Renal cortical epithelial cell (primary cell): ENCODE results near the gene IRS1. TPM values are rescaled to one million over a fixed set of nuclear protein-coding genes. Genes with fewer than 3 reads are reported as not detected.
A peak's percentile ranks its signal among the peaks of the same experiment; 100 is the strongest.

Source experiments
- DNase-seq: peaks from one replicate; pipeline ENCODE4 v3.0.0-alpha.2; 2011; ENCODE audit warnings: low read depth
- total RNA-seq: library from RNA; depleted of rRNA; stranded (reverse); fragments of >200 nt; gene quantifications from 2 replicates; pipeline ENCODE4 v1.2.3, GENCODE V29; 2014

Gene IRS1
- total RNA-seq, 1 donor from 2014 or later = 34.0 TPM

DNA sequence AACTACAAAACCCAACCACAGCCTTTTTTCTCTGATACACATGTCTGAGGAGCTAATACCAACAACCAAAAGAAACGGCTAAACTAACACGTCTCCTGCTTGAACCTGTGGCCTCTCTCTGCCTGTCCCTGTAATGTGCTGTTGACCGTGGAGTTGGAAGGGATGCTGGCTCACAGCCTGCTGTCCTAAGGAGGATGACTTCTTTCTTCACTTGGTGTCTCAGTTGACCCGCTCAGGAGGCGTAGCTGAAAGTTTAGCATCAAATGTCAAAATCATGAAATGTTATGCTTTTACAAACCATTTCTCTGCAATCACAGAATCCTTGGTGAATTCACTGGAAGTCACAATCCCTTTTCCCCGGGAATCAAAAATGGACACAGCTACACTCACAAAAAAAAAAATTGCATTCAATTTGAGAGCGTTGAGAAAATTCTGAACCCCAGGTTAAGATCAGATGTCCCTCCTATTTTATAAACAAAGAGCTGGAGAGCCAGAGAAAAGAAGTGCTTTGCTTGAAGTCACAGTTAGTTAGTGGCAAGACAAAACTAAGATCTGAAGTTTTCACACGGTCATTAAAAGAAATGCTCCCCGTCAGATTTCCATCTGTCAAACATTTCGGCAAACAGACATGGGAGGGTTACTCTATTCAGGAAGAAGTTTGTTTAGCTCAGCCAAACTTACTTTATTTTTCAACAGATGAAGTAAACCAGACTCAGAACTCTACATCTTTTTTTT, 74.3 kb downstream of the IRS1 start:
- DNase-seq = no peak

DNA sequence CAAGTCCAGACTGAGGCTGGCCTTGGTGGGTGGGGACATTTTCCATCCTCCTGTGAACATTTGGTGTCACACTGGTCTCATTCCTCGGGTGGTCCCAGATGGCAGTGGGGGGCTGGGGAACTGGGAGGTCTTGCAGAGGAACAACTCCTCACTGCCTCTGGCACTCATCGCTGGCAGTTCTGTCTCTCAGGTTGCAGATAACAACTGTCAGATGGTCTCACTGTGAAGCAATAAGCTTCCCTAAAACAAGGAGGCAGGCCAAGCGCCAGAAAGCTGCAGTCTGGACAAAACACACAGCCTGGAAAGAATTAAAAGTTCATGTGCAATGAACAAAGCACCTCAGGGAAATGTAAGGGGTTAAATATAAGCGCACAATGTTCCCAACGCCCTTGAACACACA, 78.1 kb downstream of the IRS1 start:
- DNase-seq = no peak

DNA sequence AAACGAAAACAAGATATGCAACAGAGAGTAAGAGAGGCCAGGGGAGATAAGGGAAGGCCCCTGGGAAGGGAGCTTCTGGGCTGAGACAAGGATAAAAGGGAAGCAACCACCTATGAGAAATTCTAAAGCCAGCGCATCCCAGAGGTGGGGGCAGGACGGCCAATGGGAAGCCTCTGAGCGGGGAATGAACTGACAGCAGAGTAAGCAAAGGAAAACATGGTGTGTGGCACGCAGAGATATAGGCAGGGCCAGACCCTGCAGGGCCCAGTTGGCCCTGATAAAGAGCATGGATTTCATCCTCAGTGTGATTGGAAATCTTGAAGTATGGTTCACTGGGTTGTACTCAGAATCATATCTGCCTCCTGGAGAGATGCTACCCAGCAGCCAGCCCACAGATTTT, 78.7 kb downstream of the IRS1 start:
- no peak for DNase-seq

- no peak for DNase-seq
Observed at GRCh38 chr2:226717719-226718118, 81.9 kb downstream of the IRS1 start.

- DNase-seq = no peak
Observed at GRCh38 chr2:226716126-226716525, 83.5 kb downstream of the IRS1 start.

DNA sequence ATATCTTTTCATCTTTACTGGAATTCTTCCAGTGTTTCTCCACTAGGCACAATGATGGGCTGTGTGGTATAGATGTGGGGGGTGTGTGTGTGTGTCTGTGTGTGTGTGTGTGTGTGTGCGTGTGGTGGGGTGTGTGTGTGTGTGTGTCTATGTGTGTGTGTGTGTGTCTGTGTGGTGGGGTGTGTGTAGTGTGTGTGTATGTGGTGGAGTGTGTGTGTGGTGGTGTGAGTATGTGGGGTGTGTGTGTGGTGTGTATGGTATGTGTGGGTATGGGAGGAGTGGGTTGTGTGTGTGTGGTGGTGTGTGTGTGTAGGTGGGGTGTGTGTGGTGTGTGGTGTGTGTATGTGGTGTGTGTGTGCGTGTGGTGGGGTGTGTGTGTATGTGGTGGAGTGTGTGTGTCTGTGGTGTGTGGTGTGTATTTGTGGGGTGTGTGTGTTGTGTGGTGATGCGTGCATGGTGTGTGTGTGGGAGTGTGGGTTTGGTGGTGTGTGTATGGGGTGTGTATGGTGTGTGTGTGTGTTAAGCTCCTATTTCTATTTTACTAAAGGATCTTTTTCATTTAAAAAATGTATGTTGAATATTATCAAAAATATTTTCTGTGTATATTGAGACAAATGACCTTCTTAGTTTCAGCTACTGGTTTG, 84.2 kb downstream of the IRS1 start:
- no peak for DNase-seq

DNA sequence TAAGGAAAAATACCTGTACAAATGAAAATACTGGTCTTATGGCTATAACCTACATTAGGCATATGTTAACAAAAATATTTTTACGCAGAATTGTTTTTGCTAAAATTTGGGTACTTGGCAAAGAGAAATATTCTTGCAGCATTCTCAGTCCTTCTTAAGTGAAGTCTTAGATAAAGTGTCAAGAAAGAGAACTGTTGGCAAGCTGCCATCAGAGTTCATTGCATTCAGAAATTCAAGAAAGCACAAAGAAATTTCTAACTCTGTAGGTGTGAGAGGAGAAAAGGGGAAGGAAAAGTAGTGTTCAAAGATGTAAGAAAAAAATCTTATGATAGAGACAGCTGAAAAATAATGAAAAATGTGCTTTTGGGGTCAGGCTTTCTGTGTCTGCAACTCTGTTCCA, 86.7 kb downstream of the IRS1 start:
- no peak for DNase-seq

DNA sequence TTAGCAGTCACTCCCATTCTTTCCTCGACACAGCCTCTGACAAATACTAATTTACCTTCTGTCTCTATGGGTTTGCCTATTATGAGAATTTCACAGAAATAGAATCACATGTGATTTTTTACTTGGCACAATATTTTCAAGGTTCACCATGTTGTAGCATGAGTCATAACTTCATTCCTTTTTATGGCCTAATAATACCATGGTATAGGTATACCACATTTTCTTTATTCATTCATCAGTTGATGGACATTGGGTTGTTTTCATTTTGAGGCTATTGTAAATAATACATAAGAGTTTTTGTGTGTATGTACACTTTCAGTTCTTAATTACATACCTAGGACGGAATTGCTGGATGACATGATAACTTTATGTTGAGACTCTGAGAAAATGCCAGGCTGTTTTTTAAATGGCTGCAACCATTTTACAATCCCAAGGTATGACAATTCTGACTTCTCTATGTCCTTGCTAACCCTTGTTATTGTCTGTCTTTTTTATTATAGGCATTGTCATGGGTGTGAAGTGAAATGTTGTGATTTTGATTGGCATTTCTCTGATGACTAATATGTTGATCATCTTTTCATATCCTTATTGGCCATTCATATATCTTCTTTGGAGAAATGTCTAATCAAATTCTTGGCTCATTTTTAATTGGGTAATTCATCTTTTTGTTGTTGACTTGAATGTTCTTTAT, 87.9 kb downstream of the IRS1 start:
- DNase-seq = no peak

DNA sequence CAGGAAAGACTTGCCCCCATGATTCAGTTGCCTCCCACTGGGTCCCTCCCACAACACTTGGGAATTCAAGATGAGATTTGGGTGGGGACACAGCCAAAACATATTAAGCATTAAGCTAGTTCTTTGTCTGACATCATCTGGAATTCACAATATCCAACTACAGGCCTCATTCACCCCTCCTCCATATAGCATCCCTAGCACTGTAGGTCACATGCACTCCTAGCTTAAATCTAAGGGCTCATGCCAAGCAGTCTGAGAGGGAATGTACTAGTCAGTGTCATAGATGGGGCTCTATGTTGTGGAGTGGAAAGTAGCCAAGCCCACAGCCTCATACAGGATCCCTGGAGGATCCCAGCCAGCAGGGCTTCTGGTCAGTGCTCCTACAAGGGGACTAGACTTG, 92.1 kb downstream of the IRS1 start:
- DNase-seq = no peak

GRCh38 chr2:226705965-226706364, 93.7 kb downstream of the IRS1 start:
- no peak for DNase-seq

DNA sequence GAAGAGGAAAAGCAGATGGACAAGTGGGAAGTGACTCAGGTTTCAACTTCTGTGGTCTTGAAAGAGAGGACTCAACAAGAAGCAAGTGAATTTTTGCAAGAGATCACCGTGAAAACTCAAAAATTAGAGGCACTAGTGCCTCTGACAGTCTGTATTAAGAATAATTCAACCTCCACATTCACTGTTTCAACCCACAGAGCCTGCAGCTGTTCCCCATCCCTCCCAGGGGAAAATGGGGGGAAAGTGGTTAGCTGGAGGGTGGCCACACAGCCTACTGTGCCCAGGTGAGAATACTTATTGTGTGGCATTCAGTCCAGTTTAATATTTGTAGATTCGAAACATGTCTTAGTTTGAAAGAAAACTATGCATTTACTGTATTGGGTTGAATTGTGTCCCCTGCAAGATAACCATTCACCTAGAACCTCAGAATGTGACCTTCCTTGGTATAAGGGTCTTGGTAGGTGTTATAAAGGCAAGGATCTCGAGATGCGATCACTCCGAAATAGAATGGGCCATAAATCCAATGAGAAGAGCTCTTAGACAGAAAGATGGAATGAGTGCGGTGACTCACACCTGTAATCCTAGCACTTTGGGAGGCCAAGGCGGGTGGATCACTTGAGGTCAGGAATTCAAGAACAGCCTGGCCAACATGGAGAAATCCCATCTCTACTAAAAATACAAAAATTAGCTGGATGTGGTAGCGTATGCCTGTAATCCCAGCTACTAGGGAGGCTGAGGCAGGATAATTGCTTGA, 94.3 kb downstream of the IRS1 start:
- no peak for DNase-seq

- DNase-seq = no peak
Observed at GRCh38 chr2:226703514-226703913, 96.1 kb downstream of the IRS1 start.

- DNase-seq = no peak
Observed at GRCh38 chr2:226702376-226702775, 97.2 kb downstream of the IRS1 start.

DNA sequence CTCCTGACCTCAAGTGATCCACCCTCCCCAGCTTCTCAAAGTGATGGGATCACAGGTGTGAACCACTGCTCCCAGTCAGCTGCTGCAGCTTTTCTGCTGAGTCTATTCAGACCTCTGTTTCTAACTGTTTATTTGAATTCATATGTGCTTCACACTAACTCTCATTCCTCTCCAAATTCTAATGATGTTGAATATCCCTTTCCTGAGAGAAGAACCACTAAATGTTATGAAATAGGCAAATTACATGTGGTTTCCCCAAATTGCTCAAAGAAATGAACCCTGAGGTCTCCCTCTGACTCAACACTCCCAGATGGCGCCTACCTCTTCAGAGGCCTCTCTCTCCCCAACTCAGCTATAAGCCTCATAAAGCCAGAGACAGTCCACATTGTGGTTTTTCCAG, 98.6 kb downstream of the IRS1 start:
- peak; percentile 83 for DNase-seq

DNA sequence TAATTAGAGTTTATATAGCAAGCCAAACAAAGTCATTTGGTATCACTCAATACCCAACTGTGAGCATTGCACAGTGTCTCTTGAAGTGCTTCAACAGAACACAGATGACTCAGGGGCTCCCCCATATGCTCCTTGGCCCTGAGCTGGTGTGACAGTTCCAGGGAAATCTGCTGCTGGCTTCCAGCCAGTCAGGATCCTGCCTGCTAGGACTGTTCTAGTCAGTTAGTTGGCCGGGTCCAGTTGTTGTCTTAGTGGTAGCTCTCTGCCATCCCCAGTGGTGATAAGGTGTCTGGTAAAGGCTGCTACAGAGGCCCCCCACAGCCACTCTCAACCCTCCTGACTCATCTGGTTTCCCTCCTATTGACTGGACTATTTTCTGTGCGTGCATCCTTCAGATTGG, 100.3 kb downstream of the IRS1 start:
- DNase-seq = peak; percentile 28

DNA sequence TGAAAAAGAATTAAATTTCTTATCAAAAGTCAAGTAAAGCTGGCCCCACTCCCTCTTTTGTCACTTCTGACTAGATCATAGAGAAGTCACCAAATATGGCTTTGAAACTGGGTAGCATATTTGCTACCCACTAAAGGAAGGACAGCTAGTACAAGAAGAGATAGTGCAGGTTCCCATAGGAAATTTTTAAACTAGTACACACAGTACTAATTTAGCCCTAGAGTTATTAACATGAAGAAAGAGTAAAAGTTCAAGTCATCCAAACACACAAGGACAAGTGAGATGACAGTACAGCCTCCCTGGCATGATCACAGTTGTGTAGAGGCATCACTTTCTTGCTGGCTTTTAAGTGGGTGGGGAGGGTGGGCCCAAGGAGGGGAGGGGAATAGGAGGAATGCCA, 100.9 kb downstream of the IRS1 start:
- DNase-seq = no peak

DNA sequence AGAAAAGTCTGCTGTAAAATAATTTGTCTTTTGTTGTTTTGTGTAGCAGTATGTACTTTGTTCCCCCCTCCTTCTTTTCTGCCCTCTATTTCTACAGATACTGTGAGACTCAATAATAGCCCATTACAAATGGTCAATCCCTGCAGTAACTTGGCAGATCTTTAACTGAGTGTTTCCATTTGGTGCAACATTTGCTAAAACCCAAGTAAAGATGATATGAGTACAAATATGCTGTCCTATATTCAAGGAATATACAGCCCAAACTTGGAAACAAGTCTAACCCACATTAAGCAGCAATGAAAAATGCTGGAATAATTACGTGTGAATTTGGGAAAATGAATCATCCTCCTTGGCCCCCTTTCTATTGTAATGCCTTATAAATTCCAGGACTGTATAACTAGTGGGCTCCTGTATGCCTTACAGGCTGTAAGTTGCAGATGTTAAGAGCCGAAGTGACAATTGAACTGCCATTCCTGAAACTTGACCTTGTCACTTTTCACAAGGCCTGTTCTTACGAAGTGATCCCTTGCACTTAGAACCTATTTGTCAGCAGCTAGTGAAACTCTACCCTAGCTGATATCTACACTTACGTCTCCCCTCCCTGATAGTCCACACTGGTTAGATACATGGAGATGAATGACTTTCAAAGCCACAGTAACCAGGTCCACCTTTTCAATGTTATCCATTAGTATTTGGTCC, 104.9 kb downstream of the IRS1 start:
- no peak for DNase-seq

GRCh38 chr2:226694149-226694548, 105.5 kb downstream of the IRS1 start:
- DNase-seq = peak; percentile 60

GRCh38 chr2:226693521-226693920, 106.1 kb downstream of the IRS1 start:
- no peak for DNase-seq

DNA sequence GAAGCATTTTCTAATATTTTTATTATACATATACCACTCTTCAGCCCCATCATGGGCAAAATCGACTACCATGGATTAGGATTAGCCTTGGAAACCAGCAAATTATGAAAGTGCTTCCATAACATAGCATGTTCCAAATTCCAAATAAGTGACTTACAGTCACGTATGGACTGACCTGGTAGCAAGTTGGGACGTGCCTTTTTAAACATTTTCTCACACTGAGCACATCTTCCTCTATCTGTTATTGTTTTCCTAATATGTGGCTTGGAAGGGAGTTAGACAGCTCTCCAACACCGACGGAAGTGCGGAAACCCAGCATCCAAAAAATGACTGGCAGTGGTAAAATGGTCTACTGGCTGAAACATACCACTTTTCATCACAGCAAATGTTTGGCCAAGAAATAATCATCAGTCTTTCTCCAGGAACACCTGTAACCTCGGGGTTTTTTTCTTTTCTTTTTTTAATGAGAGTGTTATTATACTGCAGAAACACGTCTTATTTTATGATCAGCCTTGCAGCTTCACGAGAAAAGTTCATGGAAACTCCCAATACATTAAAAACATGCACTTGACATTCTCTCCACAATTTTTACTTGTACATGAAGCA, 107.0 kb downstream of the IRS1 start:
- DNase-seq = no peak

DNA sequence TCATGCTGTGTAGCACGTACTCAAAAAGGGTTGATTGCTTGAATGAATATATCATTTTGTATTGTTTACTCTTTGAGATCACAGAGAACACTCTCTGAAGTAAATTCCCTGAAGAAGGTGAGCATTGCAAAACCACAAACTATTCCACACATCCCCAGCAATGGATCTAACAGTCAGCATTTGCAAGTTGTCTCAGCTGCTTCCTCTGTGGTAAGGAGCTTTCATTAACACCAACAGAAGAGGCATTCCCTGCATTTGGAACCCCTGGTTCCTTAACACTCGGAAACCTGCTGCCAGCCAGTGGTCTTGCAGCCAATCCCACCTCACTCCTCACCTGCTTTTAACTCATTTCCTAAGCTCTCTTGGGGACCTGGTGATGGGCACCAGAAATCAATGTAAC, 108.4 kb downstream of the IRS1 start:
- DNase-seq = peak; percentile 88
